Parathyroid adenoma (tissue), 2 donors: ENCODE data around the gene MPZL1.

ENCODE experiments used
- H2AFZ ChIP-seq: fragments of 300-600 bp; sonication (generic); one replicate; pipeline ENCODE4 v1.7.0; 2017; ENCODE audit warnings: antibody characterized with exemption, mild to moderate bottlenecking
- H3K27ac ChIP-seq: fragments of 300-600 bp; sonication (generic); one replicate; pipeline ENCODE4 v1.7.0; 2017
- H3K27me3 ChIP-seq: fragments of 300-600 bp; sonication (generic); one replicate; pipeline ENCODE4 v1.7.0; 2017; ENCODE audit warnings: low read length; ENCODE audit not compliant: control insufficient read depth, insufficient read depth
- H3K36me3 ChIP-seq: fragments of 300-600 bp; sonication (generic); one replicate; pipeline ENCODE4 v1.7.0; 2017; ENCODE audit warnings: low read length; ENCODE audit not compliant: control insufficient read depth, insufficient read depth
- H3K4me1 ChIP-seq: fragments of 300-600 bp; sonication (generic); one replicate; pipeline ENCODE4 v1.7.0; 2017; ENCODE audit warnings: control low read depth
- H3K4me2 ChIP-seq: fragments of 300-600 bp; sonication (generic); one replicate; pipeline ENCODE4 v1.7.0; 2017; ENCODE audit warnings: low read length
- H3K4me3 ChIP-seq: fragments of 300-600 bp; sonication (generic); one replicate; pipeline ENCODE4 v1.7.0; 2017; ENCODE audit warnings: low read depth, low read length
- H3K79me2 ChIP-seq: fragments of 300-600 bp; sonication (generic); one replicate; pipeline ENCODE4 v1.7.0; 2017; ENCODE audit warnings: control low read depth
- H3K9ac ChIP-seq: fragments of 300-600 bp; sonication (generic); one replicate; pipeline ENCODE4 v1.7.0; 2017; ENCODE audit warnings: mild to moderate bottlenecking
- H3K9me3 ChIP-seq: fragments of 300-600 bp; sonication (generic); one replicate; pipeline ENCODE4 v1.7.0; 2017; ENCODE audit warnings: low read length; ENCODE audit not compliant: control insufficient read depth
- CTCF ChIP-seq: fragments of 300-600 bp; sonication (generic); IDR thresholded peaks from one replicate; pipeline ENCODE4 v1.7.0; 2017; ENCODE audit warnings: antibody characterized with exemption, mild to moderate bottlenecking
- donor health status: primary hyperparathyroidism.

MPZL1 gene

DNA sequence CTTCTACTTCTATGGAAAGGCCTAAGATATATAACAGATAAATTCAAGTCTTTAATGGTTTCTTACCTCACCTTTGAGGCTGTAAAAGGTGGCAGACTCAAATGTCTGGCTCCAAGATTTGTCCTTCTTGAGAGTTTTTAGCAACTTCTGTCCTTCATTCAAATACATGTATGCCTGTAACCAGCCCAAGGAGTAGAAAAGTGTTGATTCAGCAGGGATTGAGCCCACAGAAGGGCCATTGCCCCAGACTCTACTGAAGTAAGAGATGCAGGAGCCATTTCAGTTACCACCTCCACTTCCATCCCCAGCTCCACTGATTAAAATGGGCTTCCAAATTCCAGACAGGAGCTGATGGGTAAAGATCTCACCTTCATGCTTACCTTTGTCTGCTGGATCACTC lies 112.1 kb downstream of the MPZL1 start:
- no peaks in the 10 kb centered on the region for H3K79me2 ChIP-seq
- TF ChIP-seq CTCF: no peak

GRCh38 chr1:167836197-167836596 lies 114.4 kb downstream of the MPZL1 start:
- Histone ChIP-seq H3K9me3 (no peaks in the 10 kb centered on the region), H3K27ac (no peak overlapping the region), H3K4me1 (no peaks in the 10 kb centered on the region), H3K36me3 (no peaks in the 10 kb centered on the region), H3K4me2 (no peak overlapping the region), H3K4me3 (no peak overlapping the region), H3K9ac (no peak overlapping the region), H3K79me2 (no peaks in the 10 kb centered on the region), H3K27me3 (no peaks in the 10 kb centered on the region), H2AFZ (no peak overlapping the region)
- no peak for TF ChIP-seq CTCF

More for the DNA sequence above, 112.1 kb downstream of the MPZL1 start:
- H3K4me3 ChIP-seq: no peak overlapping the region
- H3K36me3 ChIP-seq: no peaks in the 10 kb centered on the region
- H3K27me3 ChIP-seq: no peaks in the 10 kb centered on the region
- no peak overlapping the region for H3K27ac ChIP-seq
- H3K9me3 ChIP-seq: no peaks in the 10 kb centered on the region
- H2AFZ ChIP-seq: no peak overlapping the region
- H3K9ac ChIP-seq: no peak overlapping the region
- H3K4me2 ChIP-seq: no peak overlapping the region
- no peaks in the 10 kb centered on the region for H3K4me1 ChIP-seq

DNA sequence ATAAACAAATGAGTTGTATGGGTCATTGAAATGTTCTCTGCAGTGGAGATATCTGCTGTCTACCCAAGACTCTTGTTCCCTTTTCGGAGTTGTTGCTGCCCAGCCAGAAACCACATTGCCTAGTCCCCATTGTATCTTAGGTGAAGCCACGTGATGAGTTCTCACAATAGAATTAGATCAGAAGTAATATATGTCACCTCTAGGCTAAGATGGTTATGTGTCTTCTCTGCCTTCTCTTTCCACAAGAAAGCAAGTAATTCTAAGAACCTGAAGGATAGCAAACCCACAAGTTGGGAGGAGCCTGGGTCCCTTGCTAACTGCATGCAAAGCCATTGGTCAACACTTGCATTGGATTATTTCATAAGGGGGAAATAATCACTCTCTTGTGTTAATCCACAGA lies 115.5 kb downstream of the MPZL1 start:
- Histone ChIP-seq H3K9me3 (no peaks in the 10 kb centered on the region), H3K4me1 (no peaks in the 10 kb centered on the region), H3K27ac (no peak overlapping the region), H3K9ac (no peak overlapping the region), H3K79me2 (no peaks in the 10 kb centered on the region), H3K36me3 (no peaks in the 10 kb centered on the region), H2AFZ (no peak overlapping the region), H3K4me2 (peak overlapping the region; percentile 35), H3K27me3 (no peaks in the 10 kb centered on the region), H3K4me3 (no peak overlapping the region)
- TF ChIP-seq CTCF: no peak

DNA sequence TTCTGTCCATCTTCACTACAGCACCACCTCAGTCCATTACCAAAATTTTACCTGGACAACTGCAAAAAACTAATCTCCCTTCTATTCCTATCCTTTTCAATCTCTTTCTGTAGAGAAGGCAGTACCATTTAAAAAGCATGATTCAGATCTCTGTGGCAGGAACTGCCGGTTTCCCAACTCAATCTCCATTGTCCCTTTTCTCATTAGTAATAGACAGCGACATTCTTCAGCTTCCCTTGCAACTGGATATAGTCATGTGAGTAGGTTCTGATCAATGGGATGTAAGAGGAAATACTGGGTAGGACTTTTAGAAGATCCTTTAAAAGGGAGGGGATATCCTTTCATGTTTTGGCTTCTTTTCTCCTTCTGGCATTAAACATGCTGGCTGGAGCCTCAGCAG lies 117.2 kb downstream of the MPZL1 start:
- H3K9ac ChIP-seq: no peak overlapping the region
- H3K9me3 ChIP-seq: no peaks in the 10 kb centered on the region
- no peak overlapping the region for H3K4me3 ChIP-seq
- no peak for TF ChIP-seq CTCF
- no peaks in the 10 kb centered on the region for H3K4me1 ChIP-seq
- no peak overlapping the region for H3K4me2 ChIP-seq
- no peak overlapping the region for H3K27ac ChIP-seq
- no peaks in the 10 kb centered on the region for H3K79me2 ChIP-seq
- H3K36me3 ChIP-seq: no peaks in the 10 kb centered on the region
- no peak overlapping the region for H2AFZ ChIP-seq
- H3K27me3 ChIP-seq: no peaks in the 10 kb centered on the region
